Measurements from ENCODE around the gene TMEM109.

DNA sequence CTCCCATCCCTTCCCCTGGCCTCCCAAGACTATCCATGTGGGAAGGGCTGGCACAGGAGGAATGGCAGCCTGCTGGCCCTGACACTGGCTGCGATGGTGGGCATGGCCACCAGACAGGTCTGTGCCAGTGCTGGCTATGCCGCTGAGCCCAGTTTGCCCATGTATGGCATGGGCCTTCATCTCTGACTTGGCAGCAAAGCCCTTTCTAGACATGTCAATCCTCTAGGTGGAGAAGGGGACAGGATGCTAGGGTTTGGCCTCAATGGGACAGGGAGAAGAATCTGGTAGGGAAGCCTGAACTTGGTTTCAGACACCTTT lies 37.8 kb upstream of the TMEM109 start:
- TF ChIP-seq, protein P1, sequence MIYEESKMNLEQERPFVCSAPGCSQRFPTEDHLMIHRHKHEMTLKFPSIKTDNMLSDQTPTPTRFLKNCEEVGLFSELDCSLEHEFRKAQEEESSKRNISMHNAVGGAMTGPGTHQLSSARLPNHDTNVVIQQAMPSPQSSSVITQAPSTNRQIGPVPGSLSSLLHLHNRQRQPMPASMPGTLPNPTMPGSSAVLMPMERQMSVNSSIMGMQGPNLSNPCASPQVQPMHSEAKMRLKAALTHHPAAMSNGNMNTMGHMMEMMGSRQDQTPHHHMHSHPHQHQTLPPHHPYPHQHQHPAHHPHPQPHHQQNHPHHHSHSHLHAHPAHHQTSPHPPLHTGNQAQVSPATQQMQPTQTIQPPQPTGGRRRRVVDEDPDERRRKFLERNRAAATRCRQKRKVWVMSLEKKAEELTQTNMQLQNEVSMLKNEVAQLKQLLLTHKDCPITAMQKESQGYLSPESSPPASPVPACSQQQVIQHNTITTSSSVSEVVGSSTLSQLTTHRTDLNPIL (CRISPR knock-in tag; IDR thresholded peaks at IDR 0.05; ENCODE audit: low read depth) = no peak
- TF ChIP-seq BACH2 (CRISPR knock-in tag; IDR thresholded peaks at IDR 0.05; ENCODE audit: borderline replicate concordance) (no peak), ISL1 (CRISPR knock-in tag; IDR thresholded peaks at IDR 0.05) (no peak), ZFP30 (CRISPR knock-in tag; IDR thresholded peaks at IDR 0.05) (no peak), ARNTL (CRISPR knock-in tag; IDR thresholded peaks at IDR 0.05; ENCODE audit: borderline replicate concordance, low read depth) (no peak), ZNF8 (CRISPR knock-in tag; IDR thresholded peaks at IDR 0.05) (no peak), ZFP3 (CRISPR knock-in tag; IDR thresholded peaks at IDR 0.05) (no peak), GLIS3 (CRISPR knock-in tag; IDR thresholded peaks at IDR 0.05) (no peak), ZNF565 (CRISPR knock-in tag; conservative IDR thresholded peaks at IDR 0.05; ENCODE audit: low read depth) (no peak), RARB (CRISPR knock-in tag; IDR thresholded peaks at IDR 0.05) (no peak), PPARA (CRISPR knock-in tag; IDR thresholded peaks at IDR 0.05; ENCODE audit: borderline replicate concordance) (no peak)
- TF ChIP-seq, protein P2, sequence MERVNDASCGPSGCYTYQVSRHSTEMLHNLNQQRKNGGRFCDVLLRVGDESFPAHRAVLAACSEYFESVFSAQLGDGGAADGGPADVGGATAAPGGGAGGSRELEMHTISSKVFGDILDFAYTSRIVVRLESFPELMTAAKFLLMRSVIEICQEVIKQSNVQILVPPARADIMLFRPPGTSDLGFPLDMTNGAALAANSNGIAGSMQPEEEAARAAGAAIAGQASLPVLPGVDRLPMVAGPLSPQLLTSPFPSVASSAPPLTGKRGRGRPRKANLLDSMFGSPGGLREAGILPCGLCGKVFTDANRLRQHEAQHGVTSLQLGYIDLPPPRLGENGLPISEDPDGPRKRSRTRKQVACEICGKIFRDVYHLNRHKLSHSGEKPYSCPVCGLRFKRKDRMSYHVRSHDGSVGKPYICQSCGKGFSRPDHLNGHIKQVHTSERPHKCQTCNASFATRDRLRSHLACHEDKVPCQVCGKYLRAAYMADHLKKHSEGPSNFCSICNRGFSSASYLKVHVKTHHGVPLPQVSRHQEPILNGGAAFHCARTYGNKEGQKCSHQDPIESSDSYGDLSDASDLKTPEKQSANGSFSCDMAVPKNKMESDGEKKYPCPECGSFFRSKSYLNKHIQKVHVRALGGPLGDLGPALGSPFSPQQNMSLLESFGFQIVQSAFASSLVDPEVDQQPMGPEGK (CRISPR knock-in tag; IDR thresholded peaks at IDR 0.05; ENCODE audit: borderline replicate concordance) = no peak

Measured in SK-N-SH treated with all-trans-retinoic acid at 6 μM for 48 hours (cell line).